GM12878 (cell line): ENCODE measurements around the gene PLCD1. TPM values are rescaled to one million over a fixed set of nuclear protein-coding genes. Genes with fewer than 3 reads are reported as not detected.

Experiments
- ATAC-seq: fragments of 200-7000 bp; cut with Tn5 transposase; 3 replicates; pipeline ENCODE4 v1.9.1; 2020; ENCODE audit warnings: mild to moderate bottlenecking, moderate library complexity
- BruUV-seq: library from RNA; stranded (reverse); fragments of 400-500 nt; replicated peaks from 2 replicates; lab custom pipeline; 2021; lab: Mats Ljungman, UMichigan
- CTCF ChIA-PET: fragments of 300-600 bp; sonication (Branson Sonifier 250); formaldehyde crosslinking; extraction: SDS; loops from one replicate; lab custom pipeline; 2021; ENCODE audit warnings: inconsistent platforms; lab: Yijun Ruan, JAX
- POLR2A ChIA-PET: fragments of 350-600 bp; formaldehyde crosslinking; extraction: SDS; loops from one replicate; lab custom pipeline; 2021; ENCODE audit warnings: inconsistent platforms; lab: Charles Lee
- RAD21 ChIA-PET: fragments of 300-600 bp; sonication (Branson Sonifier 250); formaldehyde crosslinking; loops from one replicate; lab custom pipeline; 2023; ENCODE audit warnings: antibody characterized with exemption; ENCODE audit not compliant: unreplicated experiment; lab: Charles Lee
- SMC1A ChIA-PET: fragments of 300-600 bp; sonication (Branson Sonifier 250); formaldehyde crosslinking; loops from one replicate; lab custom pipeline; 2023; ENCODE audit not compliant: unreplicated experiment, uncharacterized antibody; lab: Charles Lee
- DNase-seq: peaks from one replicate; pipeline ENCODE4 v3.0.0-alpha.2; 2011; ENCODE audit warnings: low read depth, low spot score
- FAIRE-seq: peaks from 3 replicates; lab custom pipeline; 2011; peaks lifted over from hg19 to GRCh38; lab: Jason Lieb, UNC
- H2AFZ ChIP-seq: 2 replicates; pipeline ENCODE4 v1.6.0; 2011; ENCODE audit warnings: low read depth, low read length, control low read depth; ENCODE audit not compliant: control insufficient read depth
- H3K27ac ChIP-seq: 2 replicates; pipeline ENCODE4 v1.5.1; 2011; ENCODE audit warnings: control low read depth; ENCODE audit not compliant: control insufficient read depth, insufficient read depth
- H3K27me3 ChIP-seq, 2 experiments: replicated peaks in 1 of 2; 2 replicates each; pipeline versions ENCODE4 v1.6.0 to v1.6.1; 2011; ENCODE audit warnings: low read length in 1 of 2; ENCODE audit not compliant: control insufficient read depth in 2 of 2, insufficient read depth in 2 of 2
- H3K36me3 ChIP-seq, 2 experiments: 2 replicates each; pipeline ENCODE4 v1.5.1; 2011; ENCODE audit warnings: low read length in 1 of 2; ENCODE audit not compliant: control insufficient read depth in 2 of 2, insufficient read depth in 2 of 2
- H3K4me1 ChIP-seq: 2 replicates; pipeline ENCODE4 v1.6.1; 2011; ENCODE audit warnings: mild to moderate bottlenecking, low read length, moderate library complexity, mixed read lengths; ENCODE audit not compliant: control insufficient read depth, insufficient read depth
- H3K4me2 ChIP-seq: 2 replicates; pipeline ENCODE4 v1.6.0; 2011; ENCODE audit warnings: control low read depth; ENCODE audit not compliant: control insufficient read depth, insufficient read depth
- H3K4me3 ChIP-seq: fragments of 200-600 bp; sonication (generic); 2 replicates; pipeline ENCODE4 v1.5.1; 2016
- H3K79me2 ChIP-seq: 2 replicates; pipeline ENCODE4 v1.6.0; 2011; ENCODE audit warnings: low read length; ENCODE audit not compliant: control insufficient read depth, insufficient read depth
- H3K9ac ChIP-seq: 2 replicates; pipeline ENCODE4 v1.8.0; 2011; ENCODE audit warnings: low read length, control low read depth, mixed read lengths; ENCODE audit not compliant: control insufficient read depth, insufficient read depth
- H3K9me3 ChIP-seq: replicated peaks from 3 replicates; pipeline ENCODE4 v1.5.1; 2011; ENCODE audit warnings: mild to moderate bottlenecking, low read length; ENCODE audit not compliant: control insufficient read depth, insufficient read depth
- H4K20me1 ChIP-seq: 2 replicates; pipeline ENCODE4 v1.6.0; 2011; ENCODE audit not compliant: control insufficient read depth, insufficient read depth
- NFXL1 ChIP-seq: fragments of 450-650 bp; IDR thresholded peaks from 2 replicates; pipeline ENCODE4 v1.6.1; 2017; ENCODE audit warnings: antibody characterized with exemption, mild to moderate bottlenecking, borderline replicate concordance
- NFYA ChIP-seq: IDR thresholded peaks from 2 replicates; pipeline ENCODE4 v1.6.1; 2011; ENCODE audit warnings: low read depth, mild to moderate bottlenecking, low read length, improper control_type of control experiment, borderline replicate concordance
- NR2C1 ChIP-seq: fragments of 450-650 bp; IDR thresholded peaks from 2 replicates; pipeline ENCODE4 v1.6.1; 2017; ENCODE audit warnings: antibody characterized with exemption, mild to moderate bottlenecking, moderate library complexity
- RAD21 ChIP-seq: IDR thresholded peaks from 2 replicates; pipeline ENCODE4 v1.6.1; 2011; ENCODE audit warnings: mild to moderate bottlenecking, low read depth, low read length, moderate library complexity; ENCODE audit not compliant: insufficient read depth
- ZNF622 ChIP-seq: fragments of 450-650 bp; IDR thresholded peaks from 2 replicates; pipeline ENCODE4 v1.6.1; 2017; ENCODE audit warnings: mild to moderate bottlenecking, inconsistent platforms
- WGBS: methylation state at CpG from one replicate; pipeline ENCODE4 v1.1.6; 2016; ENCODE audit warnings: low lambda C conversion rate; ENCODE audit not compliant: insufficient replicate concordance, insufficient coverage; ENCODE audit errors: missing lambda C conversion rate; 5-methylcytosine and 5-hydroxymethylcytosine counted together
- in situ Hi-C: fragments of 300-500 bp; cut with MboI; formaldehyde crosslinking; loops from 9 replicates; pipeline ENCODE4 v1.14.3; 2018; ENCODE audit warnings: mixed read lengths
- intact Hi-C: fragments of 100-400 bp; cut with micrococcal nuclease; formaldehyde crosslinking; loops from one replicate; pipeline ENCODE4 v1.14.2; 2022; ENCODE audit not compliant: unreplicated experiment
- polyA plus RNA-seq, 11 experiments: library from polyadenylated mRNA; depleted of rRNA in 4 of 11; unstranded in 6 of 11; stranded (reverse) in 5 of 11; fragments of >200 nt; fragmentation: Nextera tagmentation in 4 of 11; fragmentation: Illumina TruSeq in 1 of 11; extraction: Ambion mirVana in 4 of 11; extraction: Trizol in 1 of 11; gene quantifications; 1 replicate in 1 of 11; 2 replicates in 10 of 11; pipeline versions ENCODE4 v1.2.1 to v1.2.3, GENCODE V29; 2011 to 2016; ENCODE audit warnings: inconsistent platforms in 2 of 11, missing spikeins in 2 of 11, low read depth in 1 of 11
- total RNA-seq, 4 experiments: library from RNA; depleted of rRNA in 3 of 4; stranded (reverse); fragments of >200 nt in 3 of 4; fragmentation: Illumina TruSeq in 1 of 4; extraction: Trizol in 1 of 4; gene quantifications; 2 replicates each; pipeline versions ENCODE4 v1.2.1 to v1.2.3, GENCODE V29; 2013 to 2021
- TF ChIP-seq, protein P1 (sequence below): IDR thresholded peaks from 2 replicates; pipeline ENCODE4 v1.6.1; 2011; ENCODE audit warnings: low read depth, mild to moderate bottlenecking, low read length, moderate library complexity, borderline replicate concordance; ENCODE audit errors: extremely low read depth
- TF ChIP-seq, protein P2 (sequence below): fragments of 450-650 bp; IDR thresholded peaks from 2 replicates; pipeline ENCODE4 v1.6.1; 2017; ENCODE audit warnings: borderline replicate concordance

PLCD1 gene
- total and polyA plus RNA-seq, 10 of the 15 experiments (the other 5 are each of a cell fraction or from before 2014, with no cell fraction given): 0.20 to 3.9 (median 1.2) TPM; not detected in 1

DNA sequence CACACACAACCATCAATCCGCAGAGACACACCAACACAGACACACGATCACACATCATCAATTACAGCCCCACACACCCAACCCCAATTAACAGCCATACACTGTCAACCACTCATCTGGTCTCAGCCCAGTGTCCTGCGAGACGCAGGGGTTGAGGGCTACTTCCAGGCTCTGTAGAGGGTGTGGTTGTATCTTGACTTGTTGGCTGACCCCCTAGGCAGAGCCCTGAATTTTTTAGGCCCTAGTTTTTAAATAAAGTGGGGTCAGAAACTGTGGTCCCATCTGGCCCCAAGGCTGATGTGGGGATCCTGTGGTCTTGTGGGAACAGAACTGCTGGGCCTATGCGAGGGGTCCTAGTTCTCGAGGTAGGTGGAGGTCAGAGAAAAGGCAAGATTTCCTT lies 29.6 kb downstream of the PLCD1 start:
- ChIA-PET POLR2A (no interaction called here), RAD21 (no interaction called here), CTCF (no interaction called here), SMC1A (no interaction called here)
- Histone ChIP-seq H3K36me3 (peaks cover 0 to 3% of the 10 kb centered on the region in 2 experiments; a peak in 2 of 4 replicates), H3K27me3 (no peaks in the 10 kb centered on the region), H3K9me3 (no peaks in the 10 kb centered on the region), H3K27ac (no peak overlapping the region), H3K4me3 (no peak overlapping the region), H3K9ac (no peak overlapping the region), H3K79me2 (no peaks in the 10 kb centered on the region; the same call in 1 of the 2 replicates), H3K4me1 (peaks cover 17% of the 10 kb centered on the region), H3K4me2 (no peak overlapping the region), H2AFZ (no peak overlapping the region), H4K20me1 (no peaks in the 10 kb centered on the region)
- intact Hi-C loops: no loop called here
- no peak for ATAC-seq
- no peak for TF ChIP-seq NFXL1
- no peak for TF ChIP-seq RAD21
- no peak for TF ChIP-seq ZNF622
- TF ChIP-seq, protein P1, sequence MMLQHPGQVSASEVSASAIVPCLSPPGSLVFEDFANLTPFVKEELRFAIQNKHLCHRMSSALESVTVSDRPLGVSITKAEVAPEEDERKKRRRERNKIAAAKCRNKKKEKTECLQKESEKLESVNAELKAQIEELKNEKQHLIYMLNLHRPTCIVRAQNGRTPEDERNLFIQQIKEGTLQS: no peak
- WGBS: 85% methylated on average over 6 of the region's 6 CpGs
- FAIRE-seq: no peak
- in situ Hi-C loops: no loop called here
- BruUV-seq: no TSS peak
- no peak for DNase-seq

DNA sequence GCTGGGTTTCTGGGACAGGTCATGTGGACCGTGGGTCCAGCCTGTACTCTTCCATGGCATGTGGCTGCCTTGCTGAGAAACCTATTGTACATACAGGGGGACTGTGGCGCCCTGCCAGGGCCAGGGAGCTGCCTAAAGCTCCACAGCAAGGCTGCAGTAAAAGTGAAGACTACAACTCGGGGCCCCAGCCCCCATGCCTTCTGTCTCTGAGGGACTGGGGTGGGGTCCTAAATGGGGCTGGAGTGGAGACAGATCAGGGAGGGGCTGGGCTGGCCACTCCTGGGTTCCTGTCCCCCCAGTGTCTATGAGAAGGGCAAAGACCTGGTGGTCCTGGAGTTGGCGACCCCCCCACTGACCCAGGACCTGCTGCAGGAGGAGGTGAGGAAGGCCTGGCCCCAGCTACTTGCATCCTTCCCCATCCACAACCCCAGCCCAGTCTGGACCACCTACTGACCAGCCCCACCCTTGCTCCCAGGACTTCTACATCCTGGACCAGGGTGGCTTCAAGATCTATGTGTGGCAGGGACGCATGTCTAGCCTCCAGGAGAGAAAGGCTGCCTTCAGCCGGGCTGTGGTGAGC lies 31.6 kb downstream of the PLCD1 start:
- peak overlapping the region; percentile 98 for H3K4me2 ChIP-seq
- ATAC-seq (no peak), DNase-seq (no peak), FAIRE-seq (no peak)
- peak overlapping the region; percentile 2 for H3K9ac ChIP-seq
- RAD21 ChIA-PET: interaction anchor here (1.2 to 1.4 kb wide), 2 partner anchors 284 to 348 kb away, joined by 3 read pairs; partner anchors contain the start of gene SLC22A14
- 88% methylated on average over 6 of the region's 6 CpGs for WGBS
- in situ Hi-C loops: no loop called here
- CTCF ChIA-PET: interaction anchor here (1.1 to 1.7 kb wide), 3 partner anchors 21 to 145 kb away, joined by 3 to 6 read pairs (median 4); no protein-coding TSS in a partner anchor
- SMC1A ChIA-PET: no interaction called here
- no peaks in the 10 kb centered on the region for H4K20me1 ChIP-seq
- no peak overlapping the region for H3K4me3 ChIP-seq
- no peak overlapping the region for H2AFZ ChIP-seq
- no peak for TF ChIP-seq NR2C1
- TF ChIP-seq, protein P2, sequence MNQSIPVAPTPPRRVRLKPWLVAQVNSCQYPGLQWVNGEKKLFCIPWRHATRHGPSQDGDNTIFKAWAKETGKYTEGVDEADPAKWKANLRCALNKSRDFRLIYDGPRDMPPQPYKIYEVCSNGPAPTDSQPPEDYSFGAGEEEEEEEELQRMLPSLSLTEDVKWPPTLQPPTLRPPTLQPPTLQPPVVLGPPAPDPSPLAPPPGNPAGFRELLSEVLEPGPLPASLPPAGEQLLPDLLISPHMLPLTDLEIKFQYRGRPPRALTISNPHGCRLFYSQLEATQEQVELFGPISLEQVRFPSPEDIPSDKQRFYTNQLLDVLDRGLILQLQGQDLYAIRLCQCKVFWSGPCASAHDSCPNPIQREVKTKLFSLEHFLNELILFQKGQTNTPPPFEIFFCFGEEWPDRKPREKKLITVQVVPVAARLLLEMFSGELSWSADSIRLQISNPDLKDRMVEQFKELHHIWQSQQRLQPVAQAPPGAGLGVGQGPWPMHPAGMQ: no peak
- TF ChIP-seq NFYA: no peak
- peaks cover 0 to 3% of the 10 kb centered on the region in 2 experiments; a peak in 2 of 4 replicates for H3K36me3 ChIP-seq
- peaks cover 17% of the 10 kb centered on the region for H3K4me1 ChIP-seq
- H3K27me3 ChIP-seq: no peaks in the 10 kb centered on the region
- H3K79me2 ChIP-seq: no peaks in the 10 kb centered on the region; the same call in 1 of the 2 replicates
- no TSS peak for BruUV-seq
- intact Hi-C loops: loop anchor here (2.0 kb wide), 1 partner anchor 23 kb away; no protein-coding TSS in a partner anchor
- no peaks in the 10 kb centered on the region for H3K9me3 ChIP-seq
- POLR2A ChIA-PET: interaction anchor here (1.0 kb wide), 1 partner anchor 160 kb away, joined by 3 read pairs; no protein-coding TSS in a partner anchor
- H3K27ac ChIP-seq: peak overlapping the region; percentile 78; the same call in 1 of the 2 replicates
